Measurements from ENCODE around the gene ATP6V0B.

Gene ATP6V0B

GRCh38 chr1:43970502-43970901 is 4.3 kb upstream of the ATP6V0B start:
- Histone ChIP-seq H3K36me3 (ENCODE audit: control insufficient read depth, insufficient read depth, low read length) (peaks cover 8% of the 10 kb centered on the region), H3K4me3 (ENCODE audit: low read length) (peak overlapping the region; percentile 96), H3K27ac (ENCODE audit: low read length) (no peak overlapping the region), H3K4me1 (ENCODE audit: control insufficient read depth, insufficient read depth, low read length) (0 out of 2 replicates have a peak, but pooled peaks cover 1% of the 10 kb centered on the region), H3K9me3 (ENCODE audit: control insufficient read depth, insufficient read depth, low read length) (no peaks in the 10 kb centered on the region), H3K27me3 (ENCODE audit: control insufficient read depth, insufficient read depth, low read length) (no peaks in the 10 kb centered on the region)
- no peak for DNase-seq (ENCODE audit: low read depth, low spot score)
- no CpG with 5 or more reads among the region's 5 CpGs for WGBS (ENCODE audit: insufficient coverage, insufficient read length)

- no peaks in the 10 kb centered on the region for H3K9me3 ChIP-seq (ENCODE audit: control insufficient read depth, insufficient read depth, low read length)
- no peak for DNase-seq (ENCODE audit: low read depth, low spot score)
- no peak overlapping the region for H3K4me3 ChIP-seq (ENCODE audit: low read length)
- H3K36me3 ChIP-seq (ENCODE audit: control insufficient read depth, insufficient read depth, low read length), result peaks cover 8% of the 10 kb centered on the region
- WGBS (ENCODE audit: insufficient coverage, insufficient read length), result no CpG with 5 or more reads among the region's 9 CpGs
- no peak overlapping the region for H3K27ac ChIP-seq (ENCODE audit: low read length)
- no peaks in the 10 kb centered on the region for H3K27me3 ChIP-seq (ENCODE audit: control insufficient read depth, insufficient read depth, low read length)
- H3K4me1 ChIP-seq (ENCODE audit: control insufficient read depth, insufficient read depth, low read length), result peaks cover 2% of the 10 kb centered on the region; the same call in 1 of the 2 replicates
Observed at GRCh38 chr1:43970911-43971310, 3.8 kb upstream of the ATP6V0B start.

GRCh38 chr1:43971336-43971980 is 3.3 kb upstream of the ATP6V0B start:
- Histone ChIP-seq H3K27me3 (ENCODE audit: control insufficient read depth, insufficient read depth, low read length) (no peaks in the 10 kb centered on the region), H3K27ac (ENCODE audit: low read length) (no peak overlapping the region), H3K4me1 (ENCODE audit: control insufficient read depth, insufficient read depth, low read length) (peaks cover 3% of the 10 kb centered on the region; the same call in 1 of the 2 replicates), H3K36me3 (ENCODE audit: control insufficient read depth, insufficient read depth, low read length) (peaks cover 9% of the 10 kb centered on the region), H3K9me3 (ENCODE audit: control insufficient read depth, insufficient read depth, low read length) (no peaks in the 10 kb centered on the region), H3K4me3 (ENCODE audit: low read length) (no peak overlapping the region)
- WGBS (ENCODE audit: insufficient coverage, insufficient read length), result no CpG with 5 or more reads among the region's 17 CpGs
- DNase-seq (ENCODE audit: low read depth, low spot score), result no peak

GRCh38 chr1:43973981-43974442 is 748 bp upstream of the ATP6V0B start:
- H3K4me3 ChIP-seq (ENCODE audit: low read length), result peak overlapping the region; percentile 91; the same call in 1 of the 2 replicates
- H3K27ac ChIP-seq (ENCODE audit: low read length), result no peak overlapping the region
- no CpG with 5 or more reads among the region's 9 CpGs for WGBS (ENCODE audit: insufficient coverage, insufficient read length)
- peaks cover 3% of the 10 kb centered on the region; the same call in 1 of the 2 replicates for H3K4me1 ChIP-seq (ENCODE audit: control insufficient read depth, insufficient read depth, low read length)
- DNase-seq (ENCODE audit: low read depth, low spot score), result no peak
- no peaks in the 10 kb centered on the region for H3K27me3 ChIP-seq (ENCODE audit: control insufficient read depth, insufficient read depth, low read length)
- H3K9me3 ChIP-seq (ENCODE audit: control insufficient read depth, insufficient read depth, low read length), result no peaks in the 10 kb centered on the region
- H3K36me3 ChIP-seq (ENCODE audit: control insufficient read depth, insufficient read depth, low read length), result peaks cover 10% of the 10 kb centered on the region

- Histone ChIP-seq H3K4me3 (ENCODE audit: low read length) (peak overlapping the region; percentile 91), H3K27me3 (ENCODE audit: control insufficient read depth, insufficient read depth, low read length) (no peaks in the 10 kb centered on the region), H3K9me3 (ENCODE audit: control insufficient read depth, insufficient read depth, low read length) (no peaks in the 10 kb centered on the region), H3K27ac (ENCODE audit: low read length) (no peak overlapping the region), H3K36me3 (ENCODE audit: control insufficient read depth, insufficient read depth, low read length) (peaks cover 10% of the 10 kb centered on the region), H3K4me1 (ENCODE audit: control insufficient read depth, insufficient read depth, low read length) (peaks cover 6% of the 10 kb centered on the region; the same call in 1 of the 2 replicates)
- WGBS (ENCODE audit: insufficient coverage, insufficient read length), result no CpG with 5 or more reads among the region's 34 CpGs
- no peak for DNase-seq (ENCODE audit: low read depth, low spot score)
Observed at GRCh38 chr1:43975249-43975961, 645 bp downstream of the ATP6V0B start.

- peaks cover 10% of the 10 kb centered on the region for H3K36me3 ChIP-seq (ENCODE audit: control insufficient read depth, insufficient read depth, low read length)
- peaks cover 4% of the 10 kb centered on the region; the same call in 1 of the 2 replicates for H3K4me1 ChIP-seq (ENCODE audit: control insufficient read depth, insufficient read depth, low read length)
- no peak for DNase-seq (ENCODE audit: low read depth, low spot score)
- H3K27ac ChIP-seq (ENCODE audit: low read length), result no peak overlapping the region
- H3K27me3 ChIP-seq (ENCODE audit: control insufficient read depth, insufficient read depth, low read length), result no peaks in the 10 kb centered on the region
- H3K4me3 ChIP-seq (ENCODE audit: low read length), result no peak overlapping the region
- H3K9me3 ChIP-seq (ENCODE audit: control insufficient read depth, insufficient read depth, low read length), result no peaks in the 10 kb centered on the region
- no CpG with 5 or more reads among the region's 4 CpGs for WGBS (ENCODE audit: insufficient coverage, insufficient read length)
Observed at GRCh38 chr1:43976045-43976444, 1.3 kb downstream of the ATP6V0B start.

- no peak overlapping the region for H3K27ac ChIP-seq (ENCODE audit: low read length)
- H3K36me3 ChIP-seq (ENCODE audit: control insufficient read depth, insufficient read depth, low read length), result peaks cover 11% of the 10 kb centered on the region
- no peak overlapping the region for H3K4me3 ChIP-seq (ENCODE audit: low read length)
- H3K4me1 ChIP-seq (ENCODE audit: control insufficient read depth, insufficient read depth, low read length), result peaks cover 4% of the 10 kb centered on the region; the same call in 1 of the 2 replicates
- no peak for DNase-seq (ENCODE audit: low read depth, low spot score)
- WGBS (ENCODE audit: insufficient coverage, insufficient read length), result no CpG with 5 or more reads among the region's 8 CpGs
- no peaks in the 10 kb centered on the region for H3K27me3 ChIP-seq (ENCODE audit: control insufficient read depth, insufficient read depth, low read length)
- no peaks in the 10 kb centered on the region for H3K9me3 ChIP-seq (ENCODE audit: control insufficient read depth, insufficient read depth, low read length)
Observed at GRCh38 chr1:43976890-43977289, 2.1 kb downstream of the ATP6V0B start.

- Histone ChIP-seq H3K27me3 (ENCODE audit: control insufficient read depth, insufficient read depth, low read length) (no peaks in the 10 kb centered on the region), H3K36me3 (ENCODE audit: control insufficient read depth, insufficient read depth, low read length) (peaks cover 6% of the 10 kb centered on the region), H3K4me1 (ENCODE audit: control insufficient read depth, insufficient read depth, low read length) (peaks cover 4% of the 10 kb centered on the region; the same call in 1 of the 2 replicates), H3K9me3 (ENCODE audit: control insufficient read depth, insufficient read depth, low read length) (no peaks in the 10 kb centered on the region), H3K4me3 (ENCODE audit: low read length) (no peak overlapping the region), H3K27ac (ENCODE audit: low read length) (no peak overlapping the region)
- DNase-seq (ENCODE audit: low read depth, low spot score), result no peak
- WGBS (ENCODE audit: insufficient coverage, insufficient read length), result no CpG with 5 or more reads among the region's 9 CpGs
Observed at GRCh38 chr1:43977376-43978263, 2.9 kb downstream of the ATP6V0B start.

- no peak for DNase-seq (ENCODE audit: low read depth, low spot score)
- no CpG with 5 or more reads among the region's 5 CpGs for WGBS (ENCODE audit: insufficient coverage, insufficient read length)
Observed at GRCh38 chr1:43978264-43978550, 3.4 kb downstream of the ATP6V0B start.

More at GRCh38 chr1:43978264-43978550, 3.4 kb downstream of the ATP6V0B start:
- no peaks in the 10 kb centered on the region for H3K9me3 ChIP-seq (ENCODE audit: control insufficient read depth, insufficient read depth, low read length)
- no peaks in the 10 kb centered on the region for H3K27me3 ChIP-seq (ENCODE audit: control insufficient read depth, insufficient read depth, low read length)
- no peak overlapping the region for H3K27ac ChIP-seq (ENCODE audit: low read length)
- peaks cover 5% of the 10 kb centered on the region; the same call in 1 of the 2 replicates for H3K36me3 ChIP-seq (ENCODE audit: control insufficient read depth, insufficient read depth, low read length)
- H3K4me3 ChIP-seq (ENCODE audit: low read length), result no peak overlapping the region
- H3K4me1 ChIP-seq (ENCODE audit: control insufficient read depth, insufficient read depth, low read length), result peaks cover 4% of the 10 kb centered on the region; the same call in 1 of the 2 replicates

Measured in iPS DF 6.9 (cell line).